Measurements from ENCODE around the gene NLRP7.
"Not testable (repeated sequence)": the region's sequence is repeated elsewhere in the genome, so short reads cannot be mapped to it uniquely, and the experiment has no call there.

NLRP7 gene

DNA sequence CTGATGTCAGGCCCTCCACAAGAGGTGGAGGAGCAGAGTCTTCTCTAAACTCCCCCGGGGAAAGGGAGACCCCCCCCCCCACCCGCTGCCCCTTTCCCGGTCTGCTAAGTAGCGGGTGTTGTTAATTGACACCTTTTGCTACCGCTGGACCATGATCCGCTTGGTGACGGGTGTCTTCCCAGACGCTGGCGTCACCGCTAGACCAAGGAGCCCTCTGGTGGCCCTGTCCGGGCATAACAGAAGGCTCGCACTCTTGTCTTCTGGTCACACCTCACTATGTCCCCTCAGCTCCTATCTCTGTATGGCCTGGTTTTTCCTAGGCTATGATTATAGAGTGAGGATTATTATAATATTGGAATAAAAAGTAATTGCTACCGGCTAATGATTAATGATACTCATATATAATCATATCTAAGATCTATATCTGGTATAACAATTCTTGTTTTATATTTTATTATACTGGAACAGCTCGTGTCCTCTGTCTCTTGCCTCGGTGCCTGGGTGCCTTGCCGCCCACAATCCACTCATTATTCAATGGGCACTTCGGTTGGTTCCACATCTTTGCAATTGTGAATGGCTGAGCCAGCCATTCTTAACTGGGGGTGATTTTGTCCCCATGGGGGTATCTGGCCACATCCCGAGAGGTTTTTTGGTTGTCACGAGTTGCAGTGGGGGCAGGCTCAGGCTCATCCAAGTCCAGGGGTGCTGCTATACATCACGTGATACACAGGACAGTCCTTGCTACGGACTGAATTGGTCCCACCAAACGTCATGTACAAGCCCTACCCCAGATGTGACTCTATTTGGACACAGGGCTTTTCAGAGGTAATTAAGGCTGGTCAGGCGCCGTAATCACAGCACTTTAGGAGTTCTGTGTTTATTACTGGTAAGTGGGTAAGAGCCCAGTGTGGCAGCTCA is 27.4 kb downstream of the NLRP7 start:
- DNase-seq, result not testable (repeated sequence)

DNA sequence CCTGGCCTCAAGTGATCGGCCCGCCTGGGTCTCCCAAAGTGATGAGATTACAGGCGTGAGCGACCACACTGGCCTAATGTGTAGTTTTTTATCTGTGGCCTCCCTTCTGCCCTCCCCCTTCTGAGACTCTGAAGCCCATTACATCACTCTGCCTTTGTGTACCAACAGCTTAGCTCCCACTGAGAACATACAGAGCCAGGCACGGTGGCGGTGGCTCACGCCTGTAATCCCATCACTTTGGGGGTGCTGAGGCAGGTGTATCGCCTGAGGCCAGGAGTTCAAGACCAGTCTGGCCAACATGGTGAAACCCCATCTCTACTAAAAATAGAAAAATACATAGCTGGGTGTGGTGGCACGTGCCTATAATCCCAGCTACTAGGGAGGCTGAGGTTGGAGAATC is 28.8 kb downstream of the NLRP7 start:
- no peak for DNase-seq

DNA sequence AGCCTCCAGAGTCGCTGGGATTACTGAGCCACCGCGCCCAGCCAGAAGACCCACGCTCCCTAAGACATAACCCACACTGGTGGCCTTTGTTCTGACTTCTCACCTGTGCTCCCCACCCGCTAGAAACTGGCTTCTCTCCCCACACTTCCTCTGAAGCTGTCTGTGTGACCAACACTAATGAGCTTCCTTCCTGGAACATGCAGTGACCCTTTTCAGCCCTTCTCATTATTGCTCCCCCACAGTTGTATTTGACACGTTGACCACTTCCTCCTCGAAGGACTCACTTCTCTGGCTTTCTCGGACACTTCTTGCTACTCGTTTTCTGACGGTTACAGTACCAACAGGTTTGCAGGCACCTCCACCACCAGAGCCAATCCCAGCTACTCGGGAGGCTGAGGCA is 30.5 kb downstream of the NLRP7 start:
- DNase-seq, result no peak

DNA sequence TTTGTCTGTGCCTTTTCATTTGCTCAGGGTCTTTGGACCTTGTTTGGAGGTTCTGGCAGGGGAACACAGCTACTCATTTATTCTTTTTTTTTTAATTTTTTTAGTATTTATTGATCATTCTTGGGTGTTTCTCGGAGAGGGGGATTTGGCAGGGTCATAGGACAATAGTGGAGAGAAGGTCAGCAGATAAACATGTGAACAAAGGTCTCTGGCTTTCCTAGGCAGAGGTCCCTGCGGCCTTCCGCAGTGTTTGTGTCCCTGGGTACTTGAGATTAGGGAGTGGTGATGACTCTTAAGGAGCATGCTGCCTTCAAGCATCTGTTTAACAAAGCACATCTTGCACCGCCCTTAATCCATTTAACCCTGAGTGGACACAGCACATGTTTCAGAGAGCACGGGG is 39.4 kb downstream of the NLRP7 start:
- DNase-seq, result not testable (repeated sequence)

DNA sequence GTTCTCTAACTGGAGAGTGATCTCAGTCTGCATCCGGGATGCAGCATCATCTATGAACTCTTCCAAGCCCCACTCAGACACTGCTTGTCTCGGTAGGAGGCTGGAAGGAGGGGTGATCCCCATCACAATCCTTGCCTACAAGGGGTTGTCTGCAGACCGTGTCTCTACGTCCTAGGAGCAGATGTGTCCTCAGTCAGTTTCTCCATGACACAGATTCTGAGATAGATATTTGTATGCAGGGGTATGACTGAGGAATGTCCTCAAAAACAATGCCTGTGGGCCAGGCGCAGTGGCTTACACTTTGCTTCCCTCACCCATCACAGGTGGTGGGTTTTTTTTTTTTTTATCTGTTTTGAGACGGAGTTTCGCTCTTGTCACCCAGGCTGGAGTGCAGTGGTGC is 40.5 kb downstream of the NLRP7 start:
- DNase-seq, result no peak

DNA sequence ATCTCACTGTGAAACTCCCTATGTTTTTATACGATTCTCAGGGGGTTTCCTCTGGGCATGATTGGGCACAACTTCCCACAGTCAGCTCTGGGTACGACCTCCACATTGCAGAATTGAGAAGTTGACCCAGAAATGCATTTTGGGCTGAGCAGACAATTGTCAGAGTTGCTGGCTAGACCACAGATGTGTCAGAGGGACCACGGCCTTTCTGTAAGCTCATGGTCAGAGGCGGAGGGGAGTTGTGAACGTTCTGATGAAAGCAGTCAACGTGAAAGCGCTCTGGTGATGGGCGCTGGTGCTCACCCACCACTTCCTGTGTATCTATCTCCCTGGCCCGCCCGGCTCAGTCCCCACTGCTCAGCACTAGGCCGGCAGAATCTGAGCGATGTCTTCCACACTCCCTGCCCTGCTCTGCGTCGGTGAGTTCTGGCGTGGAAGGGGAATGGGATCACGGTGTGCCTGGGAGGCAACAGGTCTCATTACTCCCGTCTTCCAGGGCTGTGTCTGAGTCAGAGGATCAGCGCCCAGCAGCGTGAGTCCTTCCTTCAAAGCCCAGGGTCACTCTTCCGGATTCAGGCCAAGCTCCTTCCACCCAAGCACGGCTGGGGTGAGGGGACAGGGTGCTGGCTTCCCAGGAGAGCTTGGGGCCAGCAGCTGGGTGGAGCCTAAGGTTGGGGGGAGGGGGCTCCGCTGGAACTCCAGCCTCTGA is 41.4 kb downstream of the NLRP7 start, which contains the start of gene NCR1:
NCR1 (plus strand) TSS at position 346 of the 709 bp plus-strand sequence; CDS start at position 386, 40 bp downstream.
- no peak for DNase-seq

DNA sequence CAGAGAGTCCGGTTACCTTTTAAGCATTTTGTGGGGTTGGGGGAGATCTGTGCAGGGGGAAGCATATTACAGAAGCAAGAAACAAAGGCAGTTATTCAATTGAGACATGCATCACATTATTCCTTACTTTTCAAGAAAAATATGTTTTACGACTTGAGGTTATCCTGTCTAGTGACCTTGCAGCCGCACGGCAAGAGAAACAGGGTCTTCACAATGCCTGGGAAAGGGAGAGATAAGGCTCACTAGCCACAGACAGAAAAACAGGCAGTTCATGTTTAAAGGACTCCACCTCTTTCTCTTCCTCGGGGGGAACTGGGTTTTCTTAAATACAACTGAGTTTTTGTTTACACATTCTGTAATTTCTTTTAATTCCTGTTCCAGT is 41.9 kb downstream of the NLRP7 start:
- DNase-seq, result no peak

DNA sequence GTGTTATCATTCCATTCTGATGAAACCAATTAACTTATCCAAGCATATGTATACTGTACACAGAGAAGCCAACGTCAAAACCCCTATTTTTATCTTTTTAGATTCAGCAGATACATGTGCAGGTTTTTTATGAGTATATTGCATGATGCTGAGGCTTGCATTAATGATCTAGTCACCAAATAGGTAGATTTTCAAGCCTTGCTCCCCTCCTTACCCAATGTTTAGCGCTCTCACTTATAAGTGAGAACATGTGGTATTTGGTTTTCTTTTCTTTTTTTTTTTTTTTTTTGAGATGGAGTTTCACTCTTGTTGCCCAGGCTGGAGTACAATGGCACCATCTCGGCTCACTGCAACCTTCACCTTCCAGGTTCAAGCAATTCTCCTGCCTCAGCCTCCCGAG is 43.1 kb downstream of the NLRP7 start:
- DNase-seq, result not testable (repeated sequence)

DNA sequence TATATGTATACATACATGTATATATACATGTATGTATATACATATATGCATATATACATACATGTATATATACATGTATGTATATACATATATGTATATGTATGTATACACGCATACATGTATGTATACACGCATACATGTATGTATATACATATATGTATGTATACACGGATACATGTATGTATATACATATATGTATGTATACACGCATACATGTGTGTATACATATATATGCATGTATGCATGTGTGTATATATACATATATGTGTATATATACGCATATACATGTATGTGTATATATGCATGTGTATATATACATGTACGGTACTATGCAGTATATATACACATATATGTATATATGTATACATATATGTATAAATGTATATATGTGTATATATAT is 44.0 kb downstream of the NLRP7 start:
- DNase-seq, result no peak

DNA sequence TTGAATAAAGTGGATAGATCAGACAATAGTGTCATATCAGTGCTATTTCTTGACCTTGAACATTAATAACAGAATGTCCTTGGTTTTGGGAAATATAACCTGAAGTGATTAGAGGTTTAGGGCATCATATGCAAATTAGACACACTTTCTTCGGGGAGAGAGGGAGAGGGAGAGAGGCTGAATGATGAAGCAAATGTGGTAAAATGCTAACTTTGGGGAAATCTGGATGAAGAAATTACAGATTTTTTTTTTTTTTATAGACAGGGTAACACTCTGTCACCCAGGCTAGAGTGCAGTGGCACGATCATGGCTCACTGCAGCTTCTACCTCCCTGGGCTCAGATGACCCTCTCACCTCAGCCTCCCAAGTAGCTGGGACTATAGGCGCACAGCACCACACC is 45.3 kb downstream of the NLRP7 start:
- no peak for DNase-seq

DNA sequence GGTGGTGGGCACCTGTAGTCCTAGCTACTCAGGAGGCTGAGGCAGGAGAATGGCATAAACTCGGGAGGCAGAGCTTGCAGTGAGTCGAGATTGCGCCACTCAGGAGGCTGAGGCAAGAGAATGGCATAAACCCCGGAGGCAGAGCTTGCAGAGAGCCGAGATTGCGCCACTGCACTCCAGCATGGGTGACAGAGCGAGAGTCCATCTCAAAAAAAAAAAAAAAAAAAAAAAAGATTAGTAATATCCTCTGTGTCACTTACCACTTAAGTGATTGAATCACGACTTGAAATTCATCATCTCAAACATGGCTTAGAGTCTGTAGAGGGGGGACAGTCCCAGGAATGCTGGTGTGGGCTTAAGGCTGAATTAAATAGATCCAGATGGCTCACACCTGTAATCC is 46.2 kb downstream of the NLRP7 start:
- DNase-seq, result not testable (repeated sequence)

DNA sequence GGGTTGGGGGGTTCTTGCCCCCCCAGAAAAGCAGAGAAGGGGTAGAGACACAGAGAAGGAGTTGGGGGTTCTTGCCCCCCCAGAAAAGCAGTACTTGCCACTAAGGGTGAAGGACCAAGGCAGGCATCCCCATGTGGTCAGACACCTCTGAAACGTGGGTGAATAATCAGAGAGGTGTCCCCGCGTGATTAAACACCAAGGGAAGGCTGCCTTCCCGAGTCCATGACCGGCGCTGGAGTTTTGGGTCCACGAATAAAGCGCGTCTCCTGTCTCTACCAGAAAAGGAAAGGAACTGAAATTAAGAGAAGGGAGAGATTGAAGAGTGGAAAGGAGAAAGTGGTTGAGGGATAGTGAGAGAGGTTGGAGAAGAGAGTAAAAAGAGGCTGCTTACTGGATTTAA is 47.7 kb downstream of the NLRP7 start:
- DNase-seq, result not testable (repeated sequence)

DNA sequence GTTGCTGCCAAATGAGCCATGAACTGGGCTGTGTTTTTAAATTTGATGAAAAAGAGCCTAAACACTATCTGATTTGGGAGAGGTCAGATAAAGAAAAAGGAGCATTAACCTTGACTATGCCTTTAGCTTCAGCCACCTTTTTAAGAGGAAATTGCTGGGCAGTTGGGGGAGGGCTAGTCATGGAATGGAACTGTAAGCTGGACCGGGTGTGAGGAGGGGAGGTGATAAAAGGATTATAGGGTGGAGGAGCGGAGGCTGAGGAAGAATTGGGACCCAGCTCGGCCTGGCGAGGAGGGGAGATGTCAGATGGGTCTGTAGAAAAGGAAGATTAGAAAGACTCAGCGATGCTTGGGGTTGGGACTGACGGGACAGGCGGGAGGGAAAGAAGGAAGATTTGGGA is 48.6 kb downstream of the NLRP7 start:
- DNase-seq, result not testable (repeated sequence)

DNA sequence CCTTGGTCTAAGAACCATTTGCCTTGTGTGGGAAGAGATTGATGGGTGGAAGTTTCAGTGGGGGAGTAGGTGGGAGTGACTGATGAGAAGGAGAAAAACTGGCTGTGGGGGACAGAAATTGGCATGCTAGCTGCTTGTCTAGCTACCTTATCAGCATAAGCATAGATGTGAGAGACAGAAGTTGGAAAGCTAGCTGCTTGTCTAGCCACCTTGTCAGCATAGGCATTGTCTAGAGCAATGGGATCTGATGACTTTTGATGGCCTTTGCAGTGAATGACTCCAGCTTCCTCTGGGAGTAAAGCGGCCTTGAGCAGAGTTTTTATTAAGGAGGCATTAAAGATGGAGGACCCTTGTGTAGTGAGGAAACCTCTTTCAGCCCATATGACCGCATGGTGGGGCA is 51.3 kb downstream of the NLRP7 start:
- DNase-seq, result no peak

DNA sequence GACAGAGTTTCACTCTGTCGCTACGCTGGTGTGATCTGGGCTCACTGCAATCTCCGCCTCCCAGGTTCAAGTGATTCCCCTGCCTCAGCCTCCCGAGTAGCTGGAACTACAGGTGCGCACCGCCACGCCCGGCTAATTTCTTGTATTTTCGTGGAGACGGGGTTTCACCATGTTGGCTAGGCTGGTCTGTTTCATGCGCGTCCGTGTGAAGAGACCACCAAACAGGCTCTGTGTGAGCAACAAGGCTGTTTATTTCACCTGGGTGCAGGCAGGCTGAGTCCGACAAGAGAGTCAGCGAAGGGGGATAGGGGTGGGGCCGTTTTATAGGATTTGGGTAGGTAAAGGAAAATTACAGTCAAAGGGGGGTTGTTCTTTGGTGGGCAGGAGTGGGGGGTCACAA is 53.2 kb downstream of the NLRP7 start:
- not testable (repeated sequence) for DNase-seq

DNA sequence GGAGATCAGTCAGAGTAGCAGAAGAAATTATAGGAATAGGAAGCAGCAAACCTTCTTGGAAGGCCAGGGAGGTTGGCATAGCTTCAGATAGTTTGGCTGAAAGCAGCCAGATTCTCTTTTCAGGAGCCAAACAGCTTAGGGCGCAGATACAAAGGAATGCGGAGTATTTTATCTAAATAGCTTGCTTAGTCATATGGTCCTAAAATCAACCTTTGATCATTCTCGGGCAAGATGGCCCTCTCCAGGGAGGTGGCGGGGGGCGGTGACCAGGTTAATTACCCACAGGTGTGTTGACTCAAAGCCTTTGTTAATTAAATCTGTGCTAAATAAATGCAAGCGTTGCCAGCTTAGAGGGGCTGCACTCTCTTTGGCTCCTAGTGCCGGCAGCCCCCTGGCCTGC is 53.9 kb downstream of the NLRP7 start:
- no peak for DNase-seq

DNA sequence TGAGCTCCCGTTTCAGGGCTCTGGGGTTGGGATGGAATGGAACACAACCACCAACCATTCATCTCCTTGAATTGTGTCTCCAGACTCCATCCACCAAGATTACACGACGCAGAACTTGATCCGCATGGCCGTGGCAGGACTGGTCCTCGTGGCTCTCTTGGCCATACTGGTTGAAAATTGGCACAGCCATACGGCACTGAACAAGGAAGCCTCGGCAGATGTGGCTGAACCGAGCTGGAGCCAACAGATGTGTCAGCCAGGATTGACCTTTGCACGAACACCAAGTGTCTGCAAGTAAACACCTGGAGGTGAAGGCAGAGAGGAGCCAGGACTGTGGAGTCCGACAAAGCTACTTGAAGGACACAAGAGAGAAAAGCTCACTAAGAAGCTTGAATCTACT is 57.8 kb downstream of the NLRP7 start:
- DNase-seq, result no peak

DNA sequence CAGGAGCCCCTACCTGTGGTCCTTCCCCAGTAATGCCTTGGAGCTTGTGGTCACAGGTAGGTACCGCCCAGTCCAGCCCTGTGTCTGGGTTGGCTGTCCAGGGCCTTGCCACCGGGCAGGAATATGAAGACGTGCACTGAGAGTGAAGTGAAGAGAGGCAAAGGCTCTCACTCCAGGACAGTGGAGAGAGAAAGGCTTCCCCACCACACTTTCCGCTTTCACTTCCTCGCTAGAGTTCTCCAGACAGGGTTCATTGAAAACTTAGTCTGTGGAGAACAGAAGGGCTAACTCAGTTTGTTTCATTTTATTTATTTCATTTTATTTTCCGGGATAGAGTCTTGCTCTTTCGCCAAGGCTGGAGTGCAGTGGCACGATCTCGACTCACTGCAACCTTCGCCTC is 59.1 kb downstream of the NLRP7 start:
- DNase-seq, result no peak

DNA sequence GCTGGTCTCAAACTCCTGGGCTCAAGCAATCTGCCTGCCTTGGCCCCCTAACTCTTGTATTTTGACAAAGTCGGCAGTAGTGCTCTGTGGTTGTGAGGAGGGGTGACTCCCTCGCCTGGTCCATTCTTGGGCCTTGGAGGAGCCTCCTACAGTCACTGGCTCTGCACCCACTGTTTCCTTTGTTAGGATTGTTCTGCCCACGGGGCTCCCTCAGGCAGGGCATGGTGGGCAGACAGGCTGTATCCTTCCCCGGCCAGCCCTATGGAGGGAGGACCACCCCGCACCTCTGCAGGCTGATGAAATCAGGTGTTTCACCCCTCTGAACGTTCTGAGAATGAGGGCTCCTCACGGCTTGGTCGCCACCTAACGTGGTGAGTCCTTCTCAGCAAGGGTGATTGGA is 64.1 kb downstream of the NLRP7 start:
- DNase-seq, result no peak

DNA sequence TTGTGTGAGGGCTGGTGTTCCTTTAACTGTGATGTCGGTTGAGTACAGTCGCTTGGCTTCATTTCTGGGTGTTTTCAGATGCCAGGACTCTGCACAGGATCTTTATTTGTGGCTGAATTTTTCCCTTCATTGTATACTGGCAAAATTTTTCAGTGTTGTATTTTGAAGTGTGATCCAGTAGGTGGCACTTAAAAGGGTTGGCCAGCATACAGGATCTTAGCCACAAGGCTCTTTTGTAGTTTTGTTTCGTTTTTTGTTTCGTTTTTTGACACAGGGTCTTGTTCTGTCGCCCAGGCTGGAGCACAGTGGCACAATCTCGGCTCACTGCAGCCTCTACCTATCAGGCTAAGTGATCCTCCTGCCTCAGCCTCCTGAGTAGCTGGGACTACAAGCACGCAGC is 64.6 kb downstream of the NLRP7 start:
- no peak for DNase-seq

DNA sequence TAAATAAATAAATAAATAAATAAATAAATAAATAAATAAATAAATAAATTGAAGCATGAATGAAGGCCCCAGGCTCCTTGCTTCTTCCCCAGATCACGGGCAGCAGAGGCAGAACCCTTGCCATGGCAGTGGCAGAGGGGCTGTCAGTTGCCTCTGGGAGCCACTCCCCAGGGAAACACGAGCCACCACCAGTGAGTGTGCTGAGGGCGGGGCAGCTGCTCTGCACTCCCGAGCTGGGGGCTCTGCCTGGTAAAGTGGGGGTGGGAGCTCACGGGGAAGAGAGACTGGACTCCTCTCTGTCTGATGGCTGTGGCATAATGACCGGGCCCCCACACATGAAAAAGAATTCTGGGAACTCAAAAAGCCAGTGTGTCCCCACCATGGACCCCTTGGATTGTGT is 65.4 kb downstream of the NLRP7 start:
- no peak for DNase-seq

DNA sequence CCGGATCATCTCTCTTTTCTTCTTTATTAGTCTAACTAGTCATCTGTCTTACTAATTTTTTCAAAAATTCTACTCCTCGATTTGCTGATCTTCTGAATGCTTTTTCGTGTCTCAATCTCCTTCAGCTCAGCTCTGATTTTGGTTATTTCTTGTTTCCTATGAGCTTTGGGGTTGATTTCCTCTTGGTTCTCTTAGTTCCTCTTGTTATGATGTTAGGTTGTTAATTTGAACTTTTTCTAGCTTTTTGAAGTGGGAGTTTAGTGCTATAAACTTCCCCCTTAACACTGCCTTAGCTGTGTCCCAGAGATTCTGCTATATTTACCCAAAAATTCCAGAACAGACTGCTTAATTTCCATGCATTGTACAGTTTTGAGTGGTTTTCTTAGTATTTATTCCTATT is 69.9 kb downstream of the NLRP7 start:
- DNase-seq, result no peak

DNA sequence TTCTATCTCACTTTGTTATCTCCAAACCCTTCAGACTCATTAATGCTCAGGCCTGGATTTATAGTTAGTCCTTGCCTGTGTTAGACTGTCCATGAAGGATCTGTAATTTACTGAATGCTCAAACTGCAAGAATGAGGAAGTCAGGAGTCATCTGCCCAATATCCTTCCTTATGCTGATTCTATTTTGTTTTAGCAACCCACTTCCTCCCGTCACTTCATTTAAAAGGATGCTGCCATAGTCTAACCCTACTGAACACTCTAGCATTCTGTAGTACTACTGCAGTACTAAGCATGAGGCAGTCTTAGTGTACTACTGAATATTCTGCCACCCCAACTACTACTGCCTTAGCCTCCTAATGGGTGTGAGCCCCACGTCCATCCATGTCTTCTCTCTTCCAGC is 71.8 kb downstream of the NLRP7 start:
- DNase-seq, result no peak

DNA sequence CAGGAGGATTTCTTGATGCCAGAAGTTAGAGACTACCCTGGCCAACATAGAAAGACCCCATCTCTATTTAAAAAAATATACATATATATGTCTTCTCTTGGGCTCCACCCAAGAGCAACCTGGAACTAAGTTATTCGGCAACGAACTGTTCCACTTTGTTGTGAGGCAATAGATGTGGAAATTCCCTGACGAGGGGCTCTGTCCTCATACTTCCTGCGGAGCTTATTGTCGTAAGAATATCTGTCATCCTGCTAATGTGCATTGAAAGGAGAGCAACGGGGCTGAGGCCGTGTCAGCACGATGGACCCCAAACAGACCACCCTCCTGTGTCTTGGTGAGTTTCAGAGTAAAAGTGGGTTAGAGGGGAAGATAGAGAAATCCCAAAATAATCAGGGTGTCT is 73.3 kb downstream of the NLRP7 start, which contains the start of gene FCAR:
FCAR (plus strand) TSS at position 246 of the 400 bp plus-strand sequence; CDS start at position 301, 55 bp downstream.
- DNase-seq, result no peak

All from stimulated activated CD4-positive, alpha-beta T cell treated with anti-CD3 and anti-CD28 coated beads, Interleukin-4, amount 100 ng/mL, for 4 hours (primary cell).